IPS-11a (cell line): ENCODE data around the gene ITGAE.

Source experiments
- H3K4me3 ChIP-seq: one replicate; pipeline ENCODE4 v1.5.1; 2013; ENCODE audit warnings: low read depth, low read length, control low read depth

Gene ITGAE

DNA sequence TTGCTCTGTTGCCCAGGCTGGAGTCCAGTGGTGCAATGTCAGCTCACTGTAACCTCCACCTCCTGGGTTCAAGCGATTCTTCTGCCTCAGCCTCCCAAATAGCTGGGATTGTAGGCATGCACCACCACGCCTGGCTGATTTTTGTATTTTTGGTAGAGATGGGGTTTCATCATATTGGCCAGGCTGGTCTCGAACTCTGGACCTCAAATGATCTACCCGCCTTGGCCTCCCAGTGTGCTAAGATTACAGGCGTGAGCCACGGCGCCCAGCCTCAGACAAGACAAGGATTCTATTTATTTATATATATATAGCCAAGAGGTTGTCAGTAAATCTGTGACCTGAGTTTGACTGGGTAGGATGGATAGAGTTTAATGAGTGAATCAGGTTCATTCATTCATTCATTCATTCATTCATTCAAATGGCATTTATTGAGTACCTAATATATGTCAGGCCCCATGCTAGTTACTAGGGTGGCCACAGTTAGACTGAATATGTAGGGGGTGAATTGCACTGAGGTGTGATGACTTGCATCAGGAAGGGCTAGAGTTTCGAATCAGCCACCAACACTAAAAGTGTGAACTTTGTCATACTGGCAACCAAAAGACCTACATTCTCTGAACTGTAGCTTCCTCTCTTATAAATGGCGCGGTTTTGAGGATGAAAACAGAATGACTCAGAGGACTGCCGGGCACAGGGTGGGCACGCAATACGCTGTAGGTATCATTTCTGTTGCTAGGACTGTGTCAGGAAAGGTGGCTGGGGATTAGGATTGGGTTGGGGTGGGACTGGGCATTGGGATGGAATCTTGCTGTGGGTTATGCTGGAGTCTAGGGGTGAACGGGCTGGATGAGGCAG is 37.8 kb downstream of the ITGAE start:
- no peak overlapping the region for H3K4me3 ChIP-seq

DNA sequence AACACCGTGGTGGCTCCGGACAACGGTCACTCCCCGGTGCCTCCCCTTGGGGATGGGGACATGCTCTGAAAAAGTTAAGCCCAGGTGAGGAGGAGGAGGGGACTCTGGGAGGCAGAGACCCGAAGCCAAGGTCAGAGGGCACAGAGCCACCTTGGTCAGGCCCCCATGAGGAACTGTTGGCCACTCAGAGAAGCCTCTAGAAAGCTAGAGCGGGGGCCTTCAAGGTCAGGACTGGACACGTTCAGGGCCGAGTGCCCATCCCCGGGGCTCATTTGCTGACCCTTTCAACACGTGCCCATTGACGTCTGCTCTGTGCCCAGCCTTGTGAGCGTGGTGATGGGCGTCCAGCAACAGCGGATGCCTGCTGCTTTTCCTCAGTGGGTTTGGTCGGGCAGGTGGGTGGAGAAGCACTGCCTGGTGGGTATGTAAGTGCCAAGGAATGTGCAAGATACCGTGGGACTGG is 39.0 kb downstream of the ITGAE start:
- no peak overlapping the region for H3K4me3 ChIP-seq

GRCh38 chr17:3761036-3761917 is 39.7 kb downstream of the ITGAE start:
- H3K4me3 ChIP-seq: no peak overlapping the region

DNA sequence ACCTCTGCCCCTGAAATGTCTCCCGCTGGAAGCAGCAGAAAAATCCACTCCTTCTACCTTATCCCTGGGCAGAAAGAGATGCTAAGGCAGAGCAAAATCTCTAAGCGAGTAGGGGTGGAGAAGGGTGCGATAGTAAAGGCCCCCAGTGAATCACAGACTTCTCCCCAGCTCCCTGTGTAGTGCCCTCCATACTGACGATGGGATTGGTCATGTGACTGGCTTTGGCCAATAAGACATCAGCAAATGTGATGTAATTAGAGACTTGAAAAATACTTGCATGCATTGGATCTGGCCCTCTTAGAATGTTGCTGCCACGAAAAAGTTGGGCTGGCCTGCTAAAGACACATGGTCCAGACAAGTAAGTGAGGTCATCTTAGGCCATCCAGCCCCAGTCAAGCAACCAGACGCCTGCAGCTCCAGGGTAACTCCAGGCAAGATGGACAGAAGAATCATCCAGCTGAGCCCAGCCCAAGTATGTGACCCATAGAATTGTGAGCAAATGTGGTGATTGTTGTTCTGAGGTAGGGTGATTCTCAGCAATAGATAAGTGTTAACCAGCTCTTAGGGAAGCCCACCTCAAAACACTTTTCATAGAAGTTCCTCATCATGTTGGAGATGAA is 41.3 kb downstream of the ITGAE start:
- no peak overlapping the region for H3K4me3 ChIP-seq

DNA sequence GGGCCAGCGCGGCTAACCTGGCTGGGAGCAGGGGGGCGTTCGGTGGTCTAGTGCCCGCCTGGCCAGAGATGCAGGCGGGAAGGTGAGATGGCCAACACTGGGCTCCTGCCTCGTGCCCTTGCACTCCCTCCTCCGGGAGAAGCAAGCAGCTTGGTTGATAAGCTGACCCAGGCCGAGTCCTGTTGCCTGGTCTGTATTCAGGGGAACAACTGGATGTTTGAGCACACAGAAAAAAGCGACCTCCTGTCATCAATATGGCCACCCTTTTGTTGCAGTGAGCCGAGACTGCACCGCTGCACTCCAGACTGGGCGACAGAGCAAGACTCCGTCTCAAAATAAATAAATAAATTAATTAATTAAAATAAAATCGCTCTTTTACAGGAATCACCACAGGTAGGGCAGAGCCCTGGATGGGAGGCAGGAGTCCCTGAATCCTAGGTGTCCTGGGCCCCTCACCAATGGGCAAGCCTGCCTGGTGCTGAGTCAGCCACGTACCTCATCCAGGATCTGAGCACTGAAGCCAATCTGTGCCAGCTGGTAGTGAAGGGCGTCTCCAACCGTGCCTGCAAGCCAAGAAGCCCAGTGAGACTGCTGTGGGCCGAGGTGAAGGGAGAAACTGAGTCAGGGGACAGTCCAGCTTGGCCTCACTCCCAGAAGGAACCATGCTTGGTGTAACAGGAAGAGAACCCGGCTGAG is 45.5 kb downstream of the ITGAE start:
- peak overlapping the region; percentile 58 for H3K4me3 ChIP-seq

- peak overlapping the region; percentile 58 for H3K4me3 ChIP-seq
Observed at GRCh38 chr17:3754458-3755334, 46.3 kb downstream of the ITGAE start.

DNA sequence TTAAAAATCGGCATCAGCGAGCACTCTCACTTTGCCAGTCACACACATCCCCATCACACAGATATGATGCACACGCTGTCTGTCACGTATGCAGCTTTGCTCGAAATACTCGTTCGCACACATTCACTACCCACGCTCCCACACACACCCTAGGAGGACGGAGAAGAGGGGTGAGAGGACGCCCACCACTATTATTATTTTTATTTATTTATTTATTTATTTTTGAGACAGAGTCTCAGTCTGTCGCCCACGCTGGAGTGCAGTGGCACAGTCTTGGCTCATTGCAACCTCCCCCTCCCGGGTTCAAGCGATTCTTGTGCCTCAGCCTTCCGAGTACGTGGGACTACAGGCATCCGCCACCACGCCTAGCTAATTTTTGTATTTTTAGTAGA is 46.9 kb downstream of the ITGAE start:
- H3K4me3 ChIP-seq: no peak overlapping the region

GRCh38 chr17:3753624-3754023 is 47.4 kb downstream of the ITGAE start:
- H3K4me3 ChIP-seq: no peak overlapping the region

- H3K4me3 ChIP-seq: no peak overlapping the region
Observed at GRCh38 chr17:3751836-3752235, 49.2 kb downstream of the ITGAE start.

DNA sequence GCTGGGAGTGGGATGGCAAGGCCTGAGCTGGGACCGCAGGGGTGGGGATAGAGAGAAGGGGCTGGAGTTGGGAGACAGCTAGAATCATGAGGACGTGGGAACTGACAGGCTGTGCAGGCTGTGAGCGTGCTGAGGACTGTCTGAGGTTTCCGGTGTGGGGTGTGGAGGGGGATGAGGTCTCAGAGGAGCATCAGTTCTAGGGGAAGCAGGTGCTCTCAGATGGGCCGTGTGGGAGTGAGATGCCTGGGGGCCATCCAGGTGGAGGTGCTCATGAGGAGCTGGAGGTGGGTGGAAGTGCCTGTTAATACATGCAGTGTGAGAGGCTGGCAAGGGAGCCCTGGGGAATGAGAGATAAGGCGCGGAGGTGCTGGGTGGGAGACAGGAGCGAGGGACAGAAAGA is 50.1 kb downstream of the ITGAE start:
- no peak overlapping the region for H3K4me3 ChIP-seq

- H3K4me3 ChIP-seq: no peak overlapping the region
Observed at GRCh38 chr17:3750296-3750695, 50.7 kb downstream of the ITGAE start.

- no peak overlapping the region for H3K4me3 ChIP-seq
Observed at GRCh38 chr17:3748576-3748975, 52.4 kb downstream of the ITGAE start.

DNA sequence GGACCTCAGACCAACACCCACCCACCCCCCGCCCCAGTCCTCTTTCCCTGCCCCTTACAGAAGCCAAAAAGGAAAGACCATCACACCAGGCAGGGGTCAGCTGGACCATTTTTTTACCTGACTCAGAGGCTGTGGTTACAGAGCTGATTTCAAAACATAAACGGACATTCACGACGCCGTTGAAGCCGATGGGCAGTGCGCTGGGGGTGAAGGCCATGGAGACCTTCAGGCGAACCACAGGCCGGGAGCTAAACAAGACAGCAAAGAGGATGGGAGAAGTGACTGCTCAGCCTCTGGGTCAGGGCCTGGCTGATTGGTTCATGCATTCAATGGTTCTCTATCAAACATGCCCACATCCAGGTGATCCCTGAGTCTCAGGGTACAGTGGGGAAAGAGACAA is 53.2 kb downstream of the ITGAE start:
- H3K4me3 ChIP-seq: no peak overlapping the region

DNA sequence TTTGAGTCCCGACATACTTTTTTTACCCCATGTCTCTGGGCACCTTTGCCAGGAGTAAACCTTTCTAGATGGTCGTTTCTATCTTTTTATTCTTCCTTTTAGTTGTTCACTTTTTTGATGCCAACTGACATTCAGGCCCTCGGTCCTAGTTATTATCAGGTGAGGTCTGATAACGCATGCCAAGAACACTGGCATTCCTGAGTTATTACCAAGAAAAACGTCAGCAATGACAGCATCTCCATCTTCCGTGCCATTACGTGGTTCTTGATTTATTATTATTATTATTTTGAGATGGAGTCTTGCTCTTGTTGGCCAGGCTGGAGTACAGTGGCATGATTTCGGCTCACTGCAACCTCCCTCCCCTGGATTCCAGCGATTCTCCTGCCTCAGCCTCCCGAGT is 55.9 kb downstream of the ITGAE start:
- H3K4me3 ChIP-seq: no peak overlapping the region

DNA sequence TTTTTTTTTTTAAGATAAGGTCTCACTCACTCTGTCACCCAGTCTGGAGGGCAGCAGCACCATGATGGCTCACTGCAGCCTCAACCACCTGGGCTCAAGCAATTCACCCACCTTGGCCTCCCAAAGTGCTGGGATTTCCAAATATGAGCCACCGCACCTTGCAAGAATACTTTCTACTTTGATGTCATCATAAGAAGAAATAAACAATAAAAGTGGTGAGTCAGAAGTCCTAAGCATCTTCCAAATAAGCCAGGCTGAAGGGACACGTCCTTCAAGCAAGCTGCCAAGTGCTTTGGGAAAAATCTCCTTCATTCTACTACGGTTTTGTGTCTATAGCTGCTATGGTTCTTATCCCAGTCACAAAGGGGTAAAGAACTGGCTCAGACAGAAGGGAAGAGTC is 57.0 kb downstream of the ITGAE start:
- no peak overlapping the region for H3K4me3 ChIP-seq

GRCh38 chr17:3740611-3741073 is 60.3 kb downstream of the ITGAE start:
- H3K4me3 ChIP-seq: no peak overlapping the region

DNA sequence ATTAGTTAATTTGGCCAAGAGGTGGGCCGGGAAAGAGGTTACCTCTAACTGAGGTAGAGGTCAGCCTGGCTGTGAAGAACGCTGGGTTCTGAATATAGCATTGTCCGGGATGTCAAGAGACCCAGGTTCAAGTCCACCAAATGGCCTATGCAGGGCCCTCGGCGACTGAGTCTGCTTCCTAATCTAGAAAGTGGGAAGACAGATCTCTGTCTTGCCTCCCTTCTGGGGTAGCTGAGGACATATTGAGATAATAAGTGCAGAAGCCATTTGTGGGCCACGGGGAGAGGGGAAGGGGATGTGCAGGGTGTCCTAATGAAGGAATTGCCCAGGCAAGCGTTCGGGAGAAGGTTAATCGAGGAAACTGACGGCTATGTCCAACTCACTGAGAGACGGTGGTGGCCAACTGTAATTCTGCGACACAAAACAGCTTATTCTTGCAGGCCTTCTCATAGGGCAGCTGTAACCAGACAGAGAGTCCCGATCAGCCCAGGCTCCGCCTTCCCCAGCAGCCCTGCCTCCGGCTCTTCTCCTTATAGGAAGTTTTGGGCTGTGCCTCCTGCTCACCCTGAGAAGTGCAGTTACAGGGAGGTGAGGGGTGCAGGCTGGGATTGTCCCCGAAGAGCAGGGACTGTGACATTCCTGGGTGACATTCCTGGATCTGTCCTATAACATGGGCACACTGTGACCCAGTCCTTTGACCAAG is 61.4 kb downstream of the ITGAE start:
- H3K4me3 ChIP-seq: no peak overlapping the region

DNA sequence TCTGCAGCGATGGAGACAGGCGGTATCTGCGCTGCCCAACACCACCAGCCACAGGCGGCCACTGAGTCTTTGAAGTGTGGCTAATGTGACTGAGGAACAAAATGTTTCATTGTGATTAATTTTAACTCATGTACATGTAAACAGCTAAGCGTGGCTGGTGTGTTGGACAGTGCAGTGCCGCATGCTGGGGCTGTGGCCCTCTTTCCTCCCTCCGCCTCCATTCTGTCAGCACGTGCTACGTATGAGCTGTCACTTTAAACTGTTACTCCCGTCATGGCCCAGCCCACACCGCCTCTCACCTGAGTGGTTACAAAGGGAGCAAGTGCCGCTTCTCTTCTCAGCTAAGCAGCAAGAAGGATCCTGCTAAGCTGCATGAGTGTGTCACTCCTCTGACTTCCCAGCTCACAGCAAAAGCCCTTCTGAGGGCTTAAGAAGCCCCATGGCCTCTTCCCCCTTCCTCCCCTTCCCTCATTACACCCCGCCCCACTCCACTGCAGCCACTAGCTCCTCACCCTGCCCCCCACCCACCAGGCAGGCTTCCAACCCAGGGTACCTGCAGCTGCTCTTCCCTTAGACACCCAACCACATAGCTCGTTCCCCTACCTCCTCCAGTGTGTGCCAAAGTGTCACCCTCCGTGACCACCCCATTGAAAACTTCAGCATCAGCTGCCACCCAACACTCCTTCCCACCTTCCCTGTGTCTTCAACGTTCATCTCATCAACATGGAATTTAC is 62.3 kb downstream of the ITGAE start:
- no peak overlapping the region for H3K4me3 ChIP-seq

- H3K4me3 ChIP-seq: no peak overlapping the region
Observed at GRCh38 chr17:3735515-3735914, 65.5 kb downstream of the ITGAE start.
